Calu3 (cell line): ENCODE results near the gene GDPD1. TPM values are rescaled to one million over a fixed set of nuclear protein-coding genes. Genes with fewer than 3 reads are reported as not detected.

Experiments
- Bru-seq: library from RNA; stranded (reverse); fragments of 400-500 nt; gene quantifications from one replicate; lab custom pipeline; 2021; lab: Mats Ljungman, UMichigan
- BruChase-seq, 2 experiments: library from RNA; stranded (reverse); fragments of 400-500 nt; gene quantifications; one replicate each; lab custom pipeline; 2021; lab: Mats Ljungman, UMichigan
- BruUV-seq: library from RNA; stranded (reverse); fragments of 400-500 nt; replicated peaks from 2 replicates; lab custom pipeline; 2021; lab: Mats Ljungman, UMichigan
- CTCF ChIA-PET: fragments of 300-600 bp; sonication (Branson Sonifier 250); formaldehyde crosslinking; loops from one replicate; lab custom pipeline; 2022; ENCODE audit warnings: antibody characterized with exemption; lab: Charles Lee
- DNase-seq: peaks from one replicate; pipeline ENCODE4 v3.0.0; 2022
- H3K27ac Mint-ChIP-seq: one replicate; pipeline ENCODE4 v1.8.0; 2022; ENCODE audit warnings: mixed read lengths; ENCODE audit not compliant: unreplicated experiment
- H3K27me3 Mint-ChIP-seq: one replicate; pipeline ENCODE4 v1.8.0; 2022; ENCODE audit warnings: mixed read lengths; ENCODE audit not compliant: unreplicated experiment
- H3K36me3 Mint-ChIP-seq: one replicate; pipeline ENCODE4 v1.8.0; 2022; ENCODE audit warnings: mild to moderate bottlenecking, moderate library complexity, mixed read lengths; ENCODE audit not compliant: insufficient read depth, unreplicated experiment
- H3K4me1 Mint-ChIP-seq: one replicate; pipeline ENCODE4 v1.8.0; 2022; ENCODE audit warnings: mild to moderate bottlenecking, low read depth, mixed read lengths; ENCODE audit not compliant: unreplicated experiment
- H3K4me3 Mint-ChIP-seq: one replicate; pipeline ENCODE4 v1.8.0; 2022; ENCODE audit warnings: mild to moderate bottlenecking, low read depth, moderate library complexity, mixed read lengths; ENCODE audit not compliant: unreplicated experiment
- H3K9me3 Mint-ChIP-seq: one replicate; pipeline ENCODE4 v1.8.0; 2022; ENCODE audit warnings: low read depth, mixed read lengths; ENCODE audit not compliant: unreplicated experiment
- intact Hi-C: fragments of 100-400 bp; cut with micrococcal nuclease; formaldehyde crosslinking; loops from one replicate; pipeline ENCODE4 v1.10.0; 2022; ENCODE audit not compliant: unreplicated experiment
- long read RNA-seq: library from polyadenylated mRNA; stranded (forward); transcript quantifications from one replicate; pipeline ENCODE4 v2.0.0, GENCODE V29; 2022
- total RNA-seq: library from RNA; stranded (reverse); gene quantifications from 2 replicates; pipeline ENCODE4 v1.2.3, GENCODE V29; 2022
- TF ChIP-seq, protein P1 (sequence below): fragments of 200-600 bp; IDR thresholded peaks from one replicate; pipeline ENCODE4 v1.8.0; 2022; ENCODE audit warnings: antibody characterized with exemption; ENCODE audit not compliant: unreplicated experiment

The GDPD1 gene
- total RNA-seq: 2.6 and 3.4 TPM in 2 replicates
- Bru-seq, nascent RNA: percentile 34 among the genes with signal in this experiment
- BruChase-seq, experiment 1, labeled RNA remaining after a 6-hour chase: percentile 35 among the genes with signal in this experiment
- percentile 32 among the genes with signal in this experiment for BruChase-seq, experiment 2, labeled RNA remaining after a 2-hour chase
- long read RNA-seq: 0 reads

DNA sequence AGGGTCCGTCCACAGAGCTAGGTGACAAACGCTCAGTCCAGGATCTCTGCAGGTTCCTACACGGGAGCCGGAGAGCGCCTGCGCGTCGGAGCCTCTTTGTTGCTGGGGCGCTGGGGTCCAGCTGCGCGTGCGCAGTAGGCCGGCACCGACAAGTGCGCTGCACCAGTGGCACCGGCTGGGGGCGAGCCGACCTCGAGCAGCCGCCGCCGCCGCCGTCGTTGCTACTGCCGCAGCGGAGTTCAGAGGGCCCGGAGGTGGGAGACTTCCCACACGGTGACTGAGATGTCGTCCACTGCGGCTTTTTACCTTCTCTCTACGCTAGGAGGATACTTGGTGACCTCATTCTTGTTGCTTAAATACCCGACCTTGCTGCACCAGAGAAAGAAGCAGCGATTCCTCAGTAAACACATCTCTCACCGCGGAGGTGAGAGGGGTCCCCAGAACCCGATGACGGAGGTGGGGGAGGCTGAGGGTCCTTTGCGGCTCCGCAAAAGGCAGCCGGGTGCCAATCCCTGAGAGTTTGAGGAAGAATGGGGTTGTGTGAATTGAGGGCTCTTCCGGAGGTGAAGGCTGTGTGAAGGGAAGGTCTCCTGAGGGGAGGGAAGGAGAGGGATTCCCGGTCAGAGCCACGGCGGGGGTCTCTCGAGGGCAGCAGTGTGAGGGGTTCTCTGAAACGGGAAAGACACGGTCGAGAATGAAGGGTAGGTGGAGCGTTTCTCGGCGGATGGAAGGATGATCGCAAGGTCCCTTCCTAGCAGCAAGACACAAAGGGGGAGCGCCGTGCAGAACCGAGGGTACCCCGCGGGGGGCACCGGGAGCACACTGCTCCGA is at the start of gene GDPD1:
GDPD1 (plus strand) TSS at position 184 of the 831 bp plus-strand sequence; CDS start at position 283, 99 bp downstream.
- CTCF ChIA-PET: no interaction called here
- TF ChIP-seq, protein P1, sequence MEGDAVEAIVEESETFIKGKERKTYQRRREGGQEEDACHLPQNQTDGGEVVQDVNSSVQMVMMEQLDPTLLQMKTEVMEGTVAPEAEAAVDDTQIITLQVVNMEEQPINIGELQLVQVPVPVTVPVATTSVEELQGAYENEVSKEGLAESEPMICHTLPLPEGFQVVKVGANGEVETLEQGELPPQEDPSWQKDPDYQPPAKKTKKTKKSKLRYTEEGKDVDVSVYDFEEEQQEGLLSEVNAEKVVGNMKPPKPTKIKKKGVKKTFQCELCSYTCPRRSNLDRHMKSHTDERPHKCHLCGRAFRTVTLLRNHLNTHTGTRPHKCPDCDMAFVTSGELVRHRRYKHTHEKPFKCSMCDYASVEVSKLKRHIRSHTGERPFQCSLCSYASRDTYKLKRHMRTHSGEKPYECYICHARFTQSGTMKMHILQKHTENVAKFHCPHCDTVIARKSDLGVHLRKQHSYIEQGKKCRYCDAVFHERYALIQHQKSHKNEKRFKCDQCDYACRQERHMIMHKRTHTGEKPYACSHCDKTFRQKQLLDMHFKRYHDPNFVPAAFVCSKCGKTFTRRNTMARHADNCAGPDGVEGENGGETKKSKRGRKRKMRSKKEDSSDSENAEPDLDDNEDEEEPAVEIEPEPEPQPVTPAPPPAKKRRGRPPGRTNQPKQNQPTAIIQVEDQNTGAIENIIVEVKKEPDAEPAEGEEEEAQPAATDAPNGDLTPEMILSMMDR: peak; percentile 57

DNA sequence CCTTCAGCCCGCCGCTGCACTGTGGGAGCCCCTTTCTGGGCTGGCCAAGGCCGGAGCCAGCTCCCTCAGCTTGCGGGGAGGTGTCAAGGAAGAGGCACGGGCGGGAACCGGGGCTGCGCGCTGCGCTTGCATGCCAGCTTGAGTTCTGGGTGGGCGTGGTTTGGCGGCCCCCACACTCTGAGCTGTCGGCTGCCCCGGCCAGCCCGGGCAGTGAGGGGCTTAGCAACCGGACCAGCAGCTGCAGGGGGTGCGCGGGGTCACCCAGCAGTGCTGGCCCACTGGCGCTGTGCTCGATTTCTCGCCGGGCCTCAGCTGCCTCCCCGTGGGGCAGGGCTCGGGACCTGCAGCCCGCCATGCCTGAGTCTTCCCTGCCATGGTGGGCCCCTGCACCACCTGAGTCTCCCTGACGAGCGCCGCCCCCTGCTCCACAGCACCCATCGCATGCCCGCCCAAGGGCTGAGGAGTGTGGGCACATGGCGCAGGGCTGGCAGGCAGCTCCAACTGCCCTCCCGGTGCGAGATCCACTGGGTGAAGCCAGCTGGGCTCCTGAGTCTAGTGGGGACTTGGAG is 47.8 kb upstream of the GDPD1 start:
- TF ChIP-seq, protein P1: no peak
- no peak overlapping the region for H3K27ac Mint-ChIP-seq
- H3K4me3 Mint-ChIP-seq: no peak overlapping the region
- H3K4me1 Mint-ChIP-seq: peaks cover 8% of the 10 kb centered on the region
- H3K36me3 Mint-ChIP-seq: peaks cover 6% of the 10 kb centered on the region
- no TSS peak for BruUV-seq
- CTCF ChIA-PET: interaction anchor here (1.4 kb wide), 1 partner anchor 13 kb away, joined by 3 read pairs; no protein-coding TSS in a partner anchor
- no peaks in the 10 kb centered on the region for H3K9me3 Mint-ChIP-seq
- H3K27me3 Mint-ChIP-seq: no peaks in the 10 kb centered on the region
- intact Hi-C loops: no loop called here
- DNase-seq: no peak

More for the DNA sequence above, at the start of gene GDPD1:
- intact Hi-C loops: loop anchor here (2.0 to 5.0 kb wide), 2 partner anchors 77 to 220 kb away; no protein-coding TSS in a partner anchor
- BruUV-seq: no TSS peak
- Mint-ChIP-seq H3K27me3 (no peaks in the 10 kb centered on the region), H3K27ac (peak within 1 kb of the TSS; percentile 88), H3K36me3 (peaks cover 21% of the 10 kb centered on the region), H3K4me1 (no peaks in the 10 kb centered on the region), H3K4me3 (peak within 1 kb of the TSS; percentile 94), H3K9me3 (no peaks in the 10 kb centered on the region)
- peak; percentile 94 for DNase-seq

GRCh38 chr17:59174671-59175070 is 45.6 kb upstream of the GDPD1 start:
- H3K4me1 Mint-ChIP-seq: peaks cover 8% of the 10 kb centered on the region
- no peak overlapping the region for H3K27ac Mint-ChIP-seq
- intact Hi-C loops: no loop called here
- peaks cover 16% of the 10 kb centered on the region for H3K36me3 Mint-ChIP-seq
- DNase-seq: no peak
- TF ChIP-seq, protein P1: no peak
- H3K27me3 Mint-ChIP-seq: no peaks in the 10 kb centered on the region
- no peak overlapping the region for H3K4me3 Mint-ChIP-seq
- no TSS peak for BruUV-seq
- CTCF ChIA-PET: no interaction called here
- no peaks in the 10 kb centered on the region for H3K9me3 Mint-ChIP-seq

GRCh38 chr17:59175076-59175475 is 45.2 kb upstream of the GDPD1 start:
- CTCF ChIA-PET: no interaction called here
- Mint-ChIP-seq H3K27ac (no peak overlapping the region), H3K36me3 (peaks cover 16% of the 10 kb centered on the region), H3K4me1 (peaks cover 8% of the 10 kb centered on the region), H3K9me3 (no peaks in the 10 kb centered on the region), H3K4me3 (no peak overlapping the region), H3K27me3 (no peaks in the 10 kb centered on the region)
- TF ChIP-seq, protein P1: no peak
- intact Hi-C loops: no loop called here
- no peak for DNase-seq
- BruUV-seq: no TSS peak
